Lung (tissue), 12 donors: Measurements from ENCODE around the gene SLC6A13. TPM values are rescaled to one million over a fixed set of nuclear protein-coding genes. Genes with fewer than 3 reads are reported as not detected.

ENCODE experiments used
- ATAC-seq: fragments of 200-7000 bp; cut with Tn5 transposase; one replicate; pipeline ENCODE4 v1.9.1; 2020; ENCODE audit warnings: moderate number of reproducible peaks; ENCODE audit not compliant: insufficient read depth, low FRiP score
- DNase-seq, 3 donors: peaks; one replicate each; pipeline ENCODE4 v3.0.0-alpha.2; 2013 to 2017
- H3K27ac ChIP-seq, 2 donors: one replicate each; pipeline ENCODE4 v1.5.1; 2013; ENCODE audit warnings: mild to moderate bottlenecking in 2 of 2, moderate library complexity in 2 of 2, control low read depth in 1 of 2, inconsistent platforms in 1 of 2, low read depth in 1 of 2, low read length in 1 of 2
- H3K27me3 ChIP-seq, 3 donors: one replicate each; pipeline ENCODE4 v1.5.1; 2013; ENCODE audit warnings: low read length in 2 of 3; ENCODE audit not compliant: control insufficient read depth in 3 of 3, insufficient read depth in 3 of 3
- H3K36me3 ChIP-seq, 4 donors: one replicate each; pipeline ENCODE4 v1.5.1; 2013; ENCODE audit warnings: low read length in 4 of 4, mild to moderate bottlenecking in 1 of 4, moderate library complexity in 1 of 4; ENCODE audit not compliant: control insufficient read depth in 4 of 4, insufficient read depth in 4 of 4
- H3K4me1 ChIP-seq, 5 donors: one replicate each; pipeline ENCODE4 v1.5.1; 2013; ENCODE audit warnings: low read length in 5 of 5, mild to moderate bottlenecking in 2 of 5, moderate library complexity in 1 of 5; ENCODE audit not compliant: control insufficient read depth in 5 of 5, insufficient read depth in 5 of 5
- H3K4me3 ChIP-seq: one replicate; pipeline ENCODE4 v1.5.1; 2013; ENCODE audit warnings: mild to moderate bottlenecking, control low read depth, moderate library complexity
- H3K9ac ChIP-seq, 2 donors: one replicate each; pipeline ENCODE4 v1.5.1; 2013; ENCODE audit warnings: low read length in 2 of 2, control low read depth in 1 of 2; ENCODE audit not compliant: insufficient read depth in 1 of 2
- H3K9me3 ChIP-seq, 4 donors: one replicate each; pipeline ENCODE4 v1.5.1; 2013; ENCODE audit warnings: low read length in 3 of 4, mild to moderate bottlenecking in 1 of 4, moderate library complexity in 1 of 4; ENCODE audit not compliant: control insufficient read depth in 4 of 4, insufficient read depth in 3 of 4
- CTCF ChIP-seq: IDR thresholded peaks from 2 replicates; pipeline ENCODE4 v1.5.1; 2012; ENCODE audit warnings: mild to moderate bottlenecking; ENCODE audit errors: control extremely low read depth, extremely low read depth
- WGBS, 2 donors: extraction: QIAGEN DNeasy Blood & Tissue Kit; methylation state at CpG; one replicate each; pipeline ENCODE4 v1.1.7; 2013; 5-methylcytosine and 5-hydroxymethylcytosine counted together
- polyA plus RNA-seq, 2 donors: library from polyadenylated mRNA; stranded (reverse); fragments of 200-250 nt; gene quantifications; one replicate each; pipeline ENCODE4 v1.2.1, GENCODE V29; 2013
- total RNA-seq, 2 donors: library from RNA; depleted of rRNA in 1 of 2; stranded (reverse); fragments of >200 nt in 1 of 2; gene quantifications; one replicate each; pipeline ENCODE4 v1.2.1, GENCODE V29; 2014 to 2021
- donor health status: control.
- donor health status: control.
- donor health status: Bipolar disorder and iron deficiency.
- donor health status: healthy.
- donor health status: DM: yes; HTN: yes; CAD: no.

The SLC6A13 gene
- total and polyA plus RNA-seq, 4 donors, result 0.46 to 2.4 (median 1.0) TPM

DNA sequence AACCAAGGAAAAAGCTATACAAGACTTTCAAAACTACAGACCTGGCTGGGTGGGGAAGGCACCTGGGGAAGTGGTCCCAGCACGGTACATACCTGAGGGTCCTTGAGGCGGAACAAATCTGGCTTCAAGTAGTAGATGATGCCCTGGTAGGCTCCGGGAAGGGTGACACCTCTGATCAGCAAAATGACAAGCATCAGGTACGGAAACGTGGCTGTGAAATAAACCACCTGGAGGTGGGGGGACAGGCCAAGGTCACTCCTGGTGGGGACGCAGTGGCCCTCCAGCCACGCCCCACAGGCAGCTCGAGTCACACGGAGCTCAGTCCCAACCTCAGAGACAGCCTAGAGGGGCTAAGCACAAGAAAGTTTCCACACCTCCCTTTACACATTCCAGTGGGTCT lies 63.9 kb downstream of the SLC6A13 start:
- no peak for TF ChIP-seq CTCF
- Histone ChIP-seq H3K9me3 (no peaks in the 10 kb centered on the region), H3K4me1 (peaks cover 0 to 13% (median 2%) of the 10 kb centered on the region in 5 donors), H3K9ac (no peak overlapping the region), H3K36me3 (no peaks in the 10 kb centered on the region), H3K27me3 (peaks cover 0 to 3% (median 2%) of the 10 kb centered on the region in 3 donors), H3K4me3 (no peak overlapping the region), H3K27ac (no peak overlapping the region)
- ATAC-seq, result no peak
- DNase-seq, result no peak
- 58 to 73% methylated on average over 9 of the region's 9 CpGs for WGBS, 2 donors

DNA sequence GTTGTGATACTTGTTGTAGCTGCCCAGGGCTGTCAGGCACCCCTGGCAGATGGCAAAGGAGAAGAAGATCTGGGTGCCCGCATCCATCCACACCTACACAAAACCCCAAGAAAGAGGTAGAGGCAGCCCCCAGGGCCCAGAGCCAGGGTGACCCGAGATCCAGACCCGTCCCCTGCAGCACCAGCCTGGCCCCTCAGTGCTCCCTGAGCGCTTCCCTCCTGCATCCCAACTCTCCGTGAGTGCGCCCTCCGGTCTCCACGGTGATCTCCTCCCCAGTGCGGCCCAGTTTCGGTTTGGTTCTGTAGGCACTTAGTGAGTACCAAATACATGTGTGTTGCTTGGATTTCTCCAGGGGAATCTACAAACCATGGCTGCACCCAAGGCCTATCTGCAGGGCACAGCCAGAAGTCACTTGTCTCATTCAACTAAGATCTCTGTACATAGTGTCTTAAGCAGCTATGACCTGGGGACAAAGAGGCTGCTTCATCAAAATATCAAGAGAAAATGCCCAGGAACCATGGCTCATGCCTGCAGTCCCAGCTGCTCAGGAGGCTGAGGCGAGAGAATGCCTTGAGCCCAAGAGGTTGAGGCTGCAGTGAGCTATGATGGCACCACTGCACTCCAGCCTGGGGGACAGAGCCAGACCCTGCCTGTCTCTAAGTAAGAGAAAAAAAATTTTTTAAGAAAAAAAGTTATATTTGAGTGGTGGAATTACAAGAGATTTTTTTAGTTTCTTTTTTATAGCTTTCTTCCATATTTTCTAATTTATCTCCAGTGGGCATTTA lies 64.5 kb downstream of the SLC6A13 start:
- Histone ChIP-seq H3K9ac (no peak overlapping the region), H3K36me3 (no peaks in the 10 kb centered on the region), H3K27me3 (peaks cover 0 to 3% (median 2%) of the 10 kb centered on the region in 3 donors), H3K9me3 (no peaks in the 10 kb centered on the region), H3K4me3 (no peak overlapping the region), H3K4me1 (peaks cover 0 to 16% (median 2%) of the 10 kb centered on the region in 5 donors), H3K27ac (no peak overlapping the region)
- ATAC-seq (no peak), DNase-seq (no peak)
- WGBS, 2 donors, result 91 to 96% methylated on average over 11 of the region's 11 CpGs
- no peak for TF ChIP-seq CTCF

DNA sequence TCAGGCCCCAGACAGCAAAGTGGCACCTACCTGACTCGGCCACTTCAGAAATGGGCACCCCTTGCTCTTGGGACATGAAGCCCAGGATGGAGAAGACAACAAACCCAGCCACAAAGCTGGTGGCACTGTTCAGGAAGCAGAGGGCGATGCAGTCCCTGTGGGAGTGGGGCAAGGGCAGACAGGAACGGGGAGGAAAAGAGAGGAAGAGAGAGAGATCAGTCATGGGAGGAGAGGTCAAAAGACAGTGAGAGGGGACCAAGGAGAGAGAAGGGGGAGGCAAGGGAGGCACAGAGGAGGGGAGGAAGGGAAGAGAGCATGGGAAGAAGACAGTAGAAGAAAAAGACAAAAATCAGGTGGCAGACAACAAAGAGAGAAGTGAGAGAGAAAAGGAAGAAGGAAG lies 65.3 kb downstream of the SLC6A13 start:
- H3K4me1 ChIP-seq, result peaks cover 0 to 19% (median 2%) of the 10 kb centered on the region in 5 donors
- TF ChIP-seq CTCF, result no peak
- no peak overlapping the region for H3K27ac ChIP-seq
- no peaks in the 10 kb centered on the region for H3K9me3 ChIP-seq
- H3K27me3 ChIP-seq, result peaks cover 0 to 3% (median 2%) of the 10 kb centered on the region in 3 donors
- no peak for ATAC-seq
- no peak overlapping the region for H3K4me3 ChIP-seq
- WGBS, 2 donors, result 75 to 86% methylated on average over 3 of the region's 3 CpGs
- no peaks in the 10 kb centered on the region for H3K36me3 ChIP-seq
- no peak overlapping the region for H3K9ac ChIP-seq
- DNase-seq, result no peak
